Erythroblast (primary cell): Measurements from ENCODE around the gene S100G.

Experiments used
- GATA1 ChIP-seq: IDR thresholded peaks from 2 replicates; pipeline ENCODE4 v1.6.1; 2011; ENCODE audit warnings: low read depth, mild to moderate bottlenecking, control low read depth, low read length, moderate library complexity
- POLR2A ChIP-seq: IDR thresholded peaks from 2 replicates; pipeline ENCODE4 v1.6.1; 2011; ENCODE audit warnings: mild to moderate bottlenecking, low read length

DNA sequence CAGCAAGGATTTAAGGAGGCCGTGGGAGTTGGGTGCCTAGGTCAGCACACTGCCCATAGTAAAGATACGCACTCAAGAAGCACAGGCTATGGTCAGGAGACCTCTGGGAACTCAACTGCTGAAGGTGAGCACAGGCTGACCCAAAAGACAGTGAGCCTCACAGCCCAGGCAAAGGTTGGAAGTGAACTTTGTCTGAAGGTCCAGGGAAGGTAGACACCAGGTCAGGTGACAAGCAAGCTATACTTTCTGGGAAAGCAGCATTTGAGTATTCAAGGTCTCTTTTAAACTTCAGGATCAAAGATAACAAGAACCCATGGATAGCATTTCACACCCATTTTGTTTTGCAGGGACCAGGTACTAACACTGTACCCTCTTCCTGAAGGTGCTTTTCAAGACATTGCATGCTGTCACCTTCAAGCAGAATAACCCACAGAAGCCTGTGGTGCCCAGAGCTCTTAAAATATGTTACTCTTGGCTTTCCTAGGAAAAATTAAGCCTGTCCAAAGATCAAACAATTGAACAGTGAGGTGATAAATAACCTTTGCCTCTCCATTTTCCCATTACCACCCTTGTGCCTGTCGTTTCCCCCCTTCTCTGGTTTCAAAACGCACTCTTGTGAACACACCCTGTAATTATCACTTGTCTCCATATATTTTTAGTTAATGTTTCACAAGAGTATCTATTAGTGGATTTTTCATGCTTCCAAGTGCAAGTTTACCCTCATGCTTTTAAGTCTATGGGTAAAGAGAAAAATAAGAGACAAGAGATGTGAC lies 3.4 kb upstream of the S100G start:
- no peak for TF ChIP-seq POLR2A
- no peak for TF ChIP-seq GATA1
